Femur (tissue), 1 donor: ENCODE data around the gene AACS.
"Not testable (repeated sequence)": the region's sequence is repeated elsewhere in the genome, so short reads cannot be mapped to it uniquely, and the experiment has no call there.

Source experiments
- DNase-seq: peaks from one replicate; pipeline ENCODE4 v3.0.0-alpha.2; 2017

The AACS gene

GRCh38 chr12:125092108-125092871 lies 27.1 kb downstream of the AACS start:
- DNase-seq, result no peak

GRCh38 chr12:125092872-125093680 lies 27.8 kb downstream of the AACS start:
- no peak for DNase-seq

DNA sequence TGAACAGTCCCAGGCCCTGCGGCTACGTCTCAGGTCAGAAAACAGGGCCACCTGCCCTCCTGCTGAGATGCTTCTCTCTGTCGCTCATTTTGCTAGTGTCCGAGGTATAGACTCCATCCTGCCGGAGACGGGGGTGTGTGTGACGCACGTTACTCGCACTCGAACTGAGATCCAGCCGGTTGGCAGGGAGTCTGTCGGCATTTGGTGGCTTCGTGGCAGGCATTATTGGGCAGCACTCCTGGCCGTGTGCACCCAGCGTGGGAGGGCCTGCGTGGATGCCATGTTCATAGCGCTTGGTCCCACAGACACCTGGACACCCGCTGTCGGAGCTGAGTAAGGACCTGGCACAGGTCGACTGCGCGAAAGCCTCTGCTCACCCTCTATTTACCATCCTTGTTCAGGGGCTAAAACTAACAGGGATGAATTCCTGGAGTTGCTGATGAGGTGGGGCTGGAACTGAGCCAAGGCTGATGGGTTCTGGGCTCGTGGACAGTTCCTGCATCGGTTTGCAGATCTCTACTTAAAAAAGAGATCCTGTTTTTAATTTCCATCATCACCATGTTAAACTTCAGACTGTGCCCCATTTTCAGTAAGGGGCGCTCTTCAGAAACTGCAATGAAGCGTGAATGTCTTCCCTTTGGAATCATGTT lies 28.6 kb downstream of the AACS start:
- DNase-seq, result no peak

DNA sequence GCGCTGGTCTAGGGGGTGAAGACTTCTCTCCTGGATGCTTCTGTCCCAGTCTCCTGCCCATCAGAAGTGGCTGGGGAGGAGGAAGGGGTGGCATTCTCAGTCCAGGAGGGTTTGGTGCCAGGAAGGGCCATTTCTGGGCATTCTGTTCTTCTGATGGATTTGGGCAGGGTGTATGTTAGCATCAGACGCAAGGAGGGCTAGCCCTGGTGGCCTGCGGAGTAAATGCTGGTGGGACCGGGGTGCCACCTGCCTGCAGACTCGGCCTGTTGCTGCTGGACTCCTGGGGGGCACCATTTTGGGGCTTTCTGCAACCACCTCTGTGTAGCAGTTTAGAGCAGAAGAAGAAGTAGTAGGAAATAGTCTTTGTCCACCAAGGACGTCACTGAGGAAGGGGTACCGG lies 31.7 kb downstream of the AACS start:
- no peak for DNase-seq

GRCh38 chr12:125097427-125097826 lies 32.2 kb downstream of the AACS start:
- DNase-seq, result no peak

DNA sequence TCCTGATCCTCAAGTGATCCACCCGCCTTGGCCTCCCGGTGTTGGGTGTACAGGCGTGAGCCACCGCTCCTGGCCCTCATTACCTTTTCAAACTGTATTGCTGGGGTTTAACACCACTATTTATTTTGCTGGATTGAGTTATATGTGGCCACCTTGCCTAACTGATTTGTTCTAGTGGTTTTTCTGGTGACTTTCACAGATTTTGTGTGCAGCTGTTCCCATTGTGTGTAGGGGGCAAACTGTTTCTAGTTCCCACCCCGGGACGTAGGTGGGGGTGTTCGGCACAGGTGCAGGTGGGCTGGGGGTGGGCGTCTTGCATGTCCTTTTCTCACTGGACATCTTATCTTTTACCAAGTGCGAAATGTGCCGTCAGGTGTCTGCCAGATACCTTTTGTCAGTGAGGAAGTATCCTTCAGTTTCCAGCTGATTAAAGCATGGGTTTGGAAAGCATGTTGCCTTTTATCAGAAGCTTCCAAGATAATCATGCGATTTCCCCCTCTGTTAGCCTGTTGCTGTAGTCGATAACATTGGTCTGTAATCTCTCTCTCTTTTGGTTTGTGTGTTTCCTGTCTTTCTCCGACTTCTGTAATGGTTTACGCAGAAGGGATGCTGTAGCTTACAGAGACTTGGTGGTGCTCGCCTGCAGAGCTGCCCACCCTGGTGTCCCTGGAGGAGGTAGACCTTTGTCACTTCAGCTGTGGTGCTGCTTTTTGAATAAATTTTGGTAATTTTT lies 33.6 kb downstream of the AACS start:
- DNase-seq, result no peak

GRCh38 chr12:125099409-125099782 lies 34.2 kb downstream of the AACS start:
- DNase-seq, result no peak

DNA sequence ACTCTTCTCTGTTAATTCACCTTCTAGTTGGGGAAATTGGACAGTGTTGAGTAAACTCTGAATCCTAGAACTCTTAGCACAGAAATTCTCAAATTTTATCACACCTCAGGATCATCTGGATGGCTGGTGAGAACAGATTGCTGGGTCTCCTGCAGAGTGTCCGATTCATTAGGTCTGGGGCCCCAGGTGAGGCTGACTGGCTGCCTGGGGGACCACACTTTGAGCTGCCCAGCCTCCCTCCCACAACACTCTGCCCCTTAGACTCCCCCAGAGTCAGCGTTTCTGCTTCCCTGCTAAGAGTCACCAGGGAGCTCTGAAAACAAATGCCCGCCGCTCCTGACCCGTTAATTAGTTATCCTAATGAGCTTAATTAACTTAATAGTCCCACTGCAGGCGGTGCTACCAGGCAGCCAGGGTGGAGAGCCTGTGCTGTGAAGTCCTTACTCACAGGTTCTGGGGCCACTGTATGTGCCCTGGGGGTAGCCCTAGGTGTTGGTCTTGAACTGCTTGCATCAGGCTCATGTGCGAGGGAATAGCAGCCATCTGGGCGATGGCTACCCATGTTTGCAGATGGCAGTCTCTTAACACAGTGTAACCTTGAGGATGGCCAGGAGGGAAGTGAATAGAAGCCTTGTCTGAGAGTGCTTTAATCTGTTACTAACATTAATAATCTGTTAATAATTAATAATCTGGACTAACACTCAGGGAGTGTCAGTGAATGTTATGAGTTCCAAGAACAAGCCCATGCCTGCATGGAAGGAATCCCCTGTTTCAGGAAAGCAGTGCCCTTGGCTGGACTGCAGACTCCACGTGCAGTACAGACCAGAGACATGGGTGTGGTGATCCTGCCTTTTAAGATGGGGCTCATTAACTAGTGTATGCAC lies 35.6 kb downstream of the AACS start:
- DNase-seq, result no peak

DNA sequence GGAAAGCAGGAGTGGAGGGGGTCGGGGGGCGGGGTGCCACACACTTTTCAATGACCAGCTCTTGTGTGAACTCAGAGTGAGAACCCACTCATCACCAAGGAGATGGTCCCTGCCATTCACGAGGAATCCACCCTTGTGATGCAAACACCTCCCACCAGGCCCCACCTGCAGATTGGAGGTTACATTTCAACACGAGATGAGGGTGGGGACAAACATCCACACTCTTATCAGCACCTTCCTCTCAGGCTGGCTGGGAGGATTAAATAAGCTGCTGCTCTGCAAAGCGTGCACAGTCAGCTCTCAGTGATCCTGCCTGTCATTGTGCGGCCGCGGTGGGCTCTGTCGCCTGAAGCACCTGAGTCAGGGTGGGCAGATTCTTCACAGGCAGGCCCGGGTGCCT lies 39.7 kb downstream of the AACS start:
- no peak for DNase-seq

DNA sequence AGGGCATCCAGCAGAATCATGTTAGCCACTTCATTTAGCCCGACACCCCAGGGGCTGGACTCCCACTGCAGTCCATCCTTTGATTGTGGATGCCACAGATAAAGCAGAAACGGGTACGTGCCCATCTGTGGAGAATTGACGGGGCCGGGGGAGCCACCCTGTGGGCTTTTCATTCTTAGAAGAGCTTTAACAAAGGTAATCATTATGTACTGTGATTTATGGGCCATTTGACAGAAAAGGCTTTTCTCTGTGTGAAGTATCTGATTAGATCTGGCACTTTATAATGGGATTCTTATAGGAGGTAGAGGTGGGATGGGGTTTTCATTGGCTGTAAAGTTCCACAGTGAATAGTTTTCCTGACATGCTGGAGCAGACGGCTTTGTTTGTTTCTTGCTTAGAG lies 40.4 kb downstream of the AACS start:
- DNase-seq, result no peak

GRCh38 chr12:125110641-125111360 lies 45.6 kb downstream of the AACS start:
- DNase-seq, result no peak

DNA sequence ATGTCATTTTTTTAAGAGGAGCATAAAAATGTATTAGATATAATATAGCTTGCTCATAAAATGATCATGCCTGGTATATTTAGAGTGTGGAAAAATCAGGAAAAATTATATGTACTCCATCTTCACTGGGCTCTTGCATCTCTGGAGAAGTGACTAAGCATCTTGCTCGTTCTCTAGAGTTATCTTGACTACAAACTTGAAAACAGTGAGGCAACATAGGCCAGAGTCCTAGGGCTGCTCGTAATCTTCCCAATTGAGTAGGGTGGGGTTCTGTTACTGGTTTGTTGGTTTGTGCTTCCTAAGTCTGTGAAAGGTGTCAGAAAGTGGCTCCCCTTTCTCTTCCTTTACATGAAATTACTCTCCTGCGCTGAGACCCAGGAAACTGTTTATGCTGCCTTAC lies 46.2 kb downstream of the AACS start:
- DNase-seq, result no peak

GRCh38 chr12:125112614-125113013 lies 47.4 kb downstream of the AACS start:
- not testable (repeated sequence) for DNase-seq

DNA sequence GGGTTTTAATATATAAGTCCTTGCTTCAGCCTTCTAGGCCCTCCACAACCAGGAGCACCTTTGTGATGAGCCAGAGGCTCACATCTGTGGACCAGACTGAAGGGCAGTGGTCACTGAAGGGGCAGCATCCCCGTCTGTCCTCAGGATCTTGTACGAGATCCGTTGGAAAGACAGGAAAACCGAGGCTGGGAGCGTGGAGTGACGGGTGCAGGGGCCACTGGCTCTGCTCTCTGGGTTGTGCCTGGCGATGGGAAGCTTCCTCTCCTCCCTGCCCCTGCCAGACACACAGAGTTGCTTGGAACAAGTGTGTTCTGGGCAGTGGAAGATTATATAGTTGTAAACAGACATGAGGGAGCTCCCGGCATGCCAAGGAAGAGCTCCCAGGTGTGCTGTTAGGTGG lies 48.0 kb downstream of the AACS start:
- no peak for DNase-seq

DNA sequence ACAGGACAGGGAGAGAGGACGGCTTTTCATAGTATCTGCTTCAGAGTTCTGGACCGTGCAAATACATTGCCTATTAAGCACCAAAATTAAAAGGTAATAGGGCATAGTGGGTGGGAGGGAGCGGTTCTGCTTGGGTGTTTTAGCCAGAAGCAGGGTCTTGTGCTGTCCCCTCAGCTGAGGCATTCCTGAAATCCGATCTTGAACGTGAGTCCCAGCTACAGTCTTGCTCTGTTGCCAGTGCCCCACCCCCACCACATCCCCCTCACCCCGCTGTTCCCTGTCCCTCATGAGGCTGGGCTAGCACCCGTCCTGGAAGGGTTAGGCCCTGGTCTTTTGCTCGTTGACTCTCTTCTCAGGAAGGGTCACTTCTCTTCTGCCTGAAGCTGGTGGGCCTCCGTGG lies 48.6 kb downstream of the AACS start:
- DNase-seq, result no peak

- no peak for DNase-seq
These were observed 49.3 kb downstream of the AACS start for GRCh38 chr12:125114365-125115141.

GRCh38 chr12:125120566-125120965 lies 55.3 kb downstream of the AACS start:
- DNase-seq, result no peak

DNA sequence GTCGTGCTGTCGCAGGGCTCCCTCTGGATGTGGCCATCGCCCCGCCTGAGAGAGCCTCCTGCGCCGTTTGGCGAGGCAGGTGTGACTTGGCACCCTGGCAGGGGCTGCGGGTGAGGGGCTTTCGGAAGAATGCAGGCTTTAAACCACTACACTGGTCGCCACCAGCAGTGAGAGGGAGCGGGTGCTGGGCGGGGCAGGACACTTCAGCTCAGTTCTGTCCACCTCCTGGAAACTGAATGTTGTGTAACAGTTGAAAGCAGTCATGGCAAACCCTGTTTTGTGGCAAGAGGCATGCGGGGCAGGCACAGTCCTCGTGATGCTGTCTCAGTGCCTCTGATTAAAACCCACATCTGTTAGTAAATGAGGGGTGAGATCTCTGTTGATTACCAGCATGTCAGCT lies 55.9 kb downstream of the AACS start:
- DNase-seq, result no peak

GRCh38 chr12:125122668-125123067 lies 57.4 kb downstream of the AACS start:
- no peak for DNase-seq

DNA sequence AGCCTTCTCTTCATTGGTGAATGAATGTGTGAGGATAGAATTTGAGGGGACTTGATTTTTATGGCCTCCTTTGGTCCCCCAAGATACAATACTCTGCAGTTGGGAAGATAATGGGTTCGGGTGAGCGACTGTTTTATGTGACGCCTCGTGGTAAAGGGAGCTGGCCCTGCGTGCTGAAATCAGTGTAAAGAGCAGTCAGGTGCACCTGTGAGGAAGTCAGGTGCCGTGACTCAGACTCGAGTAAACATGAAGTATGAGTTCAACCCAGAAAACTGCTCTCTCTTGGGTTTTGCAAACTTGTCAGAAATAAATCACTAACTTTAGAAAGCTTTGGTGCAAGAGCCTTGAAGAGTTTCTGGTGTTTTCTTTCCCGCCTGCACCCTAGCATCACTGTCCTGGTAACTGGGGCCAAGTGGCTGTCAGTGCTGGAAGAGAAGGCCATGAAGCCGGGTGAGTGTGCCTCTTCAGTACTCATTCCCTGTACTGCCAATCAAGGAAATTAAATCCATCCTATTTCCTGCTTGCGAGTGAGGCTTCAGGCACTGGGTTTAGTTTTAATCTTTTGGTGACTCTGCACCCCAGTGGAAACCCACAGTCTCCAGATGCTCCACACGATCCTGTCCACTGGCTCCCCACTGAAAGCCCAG lies 59.2 kb downstream of the AACS start:
- no peak for DNase-seq
